Measurements from ENCODE around the gene ACSL5.

Gene ACSL5

GRCh38 chr10:112345202-112345601 is 28.7 kb upstream of the ACSL5 start:
- Mint-ChIP-seq H3K4me1 (ENCODE audit: low read depth) (no peaks in the 10 kb centered on the region), H3K36me3 (ENCODE audit: low read depth) (no peaks in the 10 kb centered on the region), H3K27ac (no peak overlapping the region), H3K9me3 (no peaks in the 10 kb centered on the region), H3K4me3 (no peak overlapping the region), H3K27me3 (ENCODE audit: low read depth) (peaks cover 3% of the 10 kb centered on the region)

- H3K27me3 Mint-ChIP-seq (ENCODE audit: low read depth) = peaks cover 3% of the 10 kb centered on the region
- no peaks in the 10 kb centered on the region for H3K9me3 Mint-ChIP-seq
- no peak overlapping the region for H3K27ac Mint-ChIP-seq
- no peak overlapping the region for H3K4me3 Mint-ChIP-seq
- H3K4me1 Mint-ChIP-seq (ENCODE audit: low read depth) = no peaks in the 10 kb centered on the region
- no peaks in the 10 kb centered on the region for H3K36me3 Mint-ChIP-seq (ENCODE audit: low read depth)
Observed at GRCh38 chr10:112345743-112346142, 28.2 kb upstream of the ACSL5 start.

- H3K27me3 Mint-ChIP-seq (ENCODE audit: low read depth) = peaks cover 3% of the 10 kb centered on the region
- H3K4me1 Mint-ChIP-seq (ENCODE audit: low read depth) = no peaks in the 10 kb centered on the region
- H3K9me3 Mint-ChIP-seq = no peaks in the 10 kb centered on the region
- H3K4me3 Mint-ChIP-seq = no peak overlapping the region
- H3K36me3 Mint-ChIP-seq (ENCODE audit: low read depth) = no peaks in the 10 kb centered on the region
- no peak overlapping the region for H3K27ac Mint-ChIP-seq
Observed at GRCh38 chr10:112346774-112347173, 27.1 kb upstream of the ACSL5 start.

GRCh38 chr10:112347709-112348671 is 25.9 kb upstream of the ACSL5 start:
- no peaks in the 10 kb centered on the region for H3K36me3 Mint-ChIP-seq (ENCODE audit: low read depth)
- H3K4me3 Mint-ChIP-seq = no peak overlapping the region
- no peaks in the 10 kb centered on the region for H3K9me3 Mint-ChIP-seq
- peaks cover 3% of the 10 kb centered on the region for H3K27me3 Mint-ChIP-seq (ENCODE audit: low read depth)
- no peaks in the 10 kb centered on the region for H3K4me1 Mint-ChIP-seq (ENCODE audit: low read depth)
- no peak overlapping the region for H3K27ac Mint-ChIP-seq

GRCh38 chr10:112348759-112349158 is 25.2 kb upstream of the ACSL5 start:
- Mint-ChIP-seq H3K9me3 (no peaks in the 10 kb centered on the region), H3K4me3 (no peak overlapping the region), H3K36me3 (ENCODE audit: low read depth) (no peaks in the 10 kb centered on the region), H3K27me3 (ENCODE audit: low read depth) (peaks cover 3% of the 10 kb centered on the region), H3K4me1 (ENCODE audit: low read depth) (no peaks in the 10 kb centered on the region), H3K27ac (no peak overlapping the region)

GRCh38 chr10:112349521-112350085 is 24.3 kb upstream of the ACSL5 start:
- H3K27ac Mint-ChIP-seq = no peak overlapping the region
- H3K36me3 Mint-ChIP-seq (ENCODE audit: low read depth) = no peaks in the 10 kb centered on the region
- no peak overlapping the region for H3K4me3 Mint-ChIP-seq
- no peaks in the 10 kb centered on the region for H3K4me1 Mint-ChIP-seq (ENCODE audit: low read depth)
- H3K27me3 Mint-ChIP-seq (ENCODE audit: low read depth) = peaks cover 3% of the 10 kb centered on the region
- no peaks in the 10 kb centered on the region for H3K9me3 Mint-ChIP-seq

GRCh38 chr10:112351146-112351545 is 22.8 kb upstream of the ACSL5 start:
- Mint-ChIP-seq H3K4me1 (ENCODE audit: low read depth) (no peaks in the 10 kb centered on the region), H3K27ac (no peak overlapping the region), H3K4me3 (no peak overlapping the region), H3K9me3 (no peaks in the 10 kb centered on the region), H3K27me3 (ENCODE audit: low read depth) (peaks cover 3% of the 10 kb centered on the region), H3K36me3 (ENCODE audit: low read depth) (no peaks in the 10 kb centered on the region)

GRCh38 chr10:112352044-112352443 is 21.9 kb upstream of the ACSL5 start:
- H3K27me3 Mint-ChIP-seq (ENCODE audit: low read depth) = peaks cover 3% of the 10 kb centered on the region
- no peaks in the 10 kb centered on the region for H3K36me3 Mint-ChIP-seq (ENCODE audit: low read depth)
- no peak overlapping the region for H3K4me3 Mint-ChIP-seq
- H3K27ac Mint-ChIP-seq = no peak overlapping the region
- no peaks in the 10 kb centered on the region for H3K4me1 Mint-ChIP-seq (ENCODE audit: low read depth)
- H3K9me3 Mint-ChIP-seq = no peaks in the 10 kb centered on the region

- H3K9me3 Mint-ChIP-seq = no peaks in the 10 kb centered on the region
- H3K27me3 Mint-ChIP-seq (ENCODE audit: low read depth) = no peaks in the 10 kb centered on the region
- no peaks in the 10 kb centered on the region for H3K36me3 Mint-ChIP-seq (ENCODE audit: low read depth)
- no peak overlapping the region for H3K27ac Mint-ChIP-seq
- no peaks in the 10 kb centered on the region for H3K4me1 Mint-ChIP-seq (ENCODE audit: low read depth)
- no peak overlapping the region for H3K4me3 Mint-ChIP-seq
Observed at GRCh38 chr10:112353046-112353445, 20.9 kb upstream of the ACSL5 start.

- Mint-ChIP-seq H3K4me3 (no peak overlapping the region), H3K36me3 (ENCODE audit: low read depth) (no peaks in the 10 kb centered on the region), H3K27ac (no peak overlapping the region), H3K4me1 (ENCODE audit: low read depth) (no peaks in the 10 kb centered on the region), H3K27me3 (ENCODE audit: low read depth) (peaks cover 5% of the 10 kb centered on the region), H3K9me3 (no peaks in the 10 kb centered on the region)
Observed at GRCh38 chr10:112356686-112357085, 17.2 kb upstream of the ACSL5 start.

- H3K27ac Mint-ChIP-seq = no peak overlapping the region
- no peaks in the 10 kb centered on the region for H3K9me3 Mint-ChIP-seq
- no peaks in the 10 kb centered on the region for H3K36me3 Mint-ChIP-seq (ENCODE audit: low read depth)
- no peak overlapping the region for H3K4me3 Mint-ChIP-seq
- H3K27me3 Mint-ChIP-seq (ENCODE audit: low read depth) = peaks cover 5% of the 10 kb centered on the region
- H3K4me1 Mint-ChIP-seq (ENCODE audit: low read depth) = no peaks in the 10 kb centered on the region
Observed at GRCh38 chr10:112359606-112360307, 14.2 kb upstream of the ACSL5 start.

GRCh38 chr10:112360308-112361270 is 13.3 kb upstream of the ACSL5 start:
- Mint-ChIP-seq H3K27me3 (ENCODE audit: low read depth) (peaks cover 5% of the 10 kb centered on the region), H3K9me3 (no peaks in the 10 kb centered on the region), H3K4me3 (no peak overlapping the region), H3K36me3 (ENCODE audit: low read depth) (no peaks in the 10 kb centered on the region), H3K27ac (no peak overlapping the region), H3K4me1 (ENCODE audit: low read depth) (no peaks in the 10 kb centered on the region)

GRCh38 chr10:112361951-112362751 is 11.8 kb upstream of the ACSL5 start:
- Mint-ChIP-seq H3K9me3 (no peaks in the 10 kb centered on the region), H3K27me3 (ENCODE audit: low read depth) (peaks cover 5% of the 10 kb centered on the region), H3K27ac (no peak overlapping the region), H3K4me3 (no peak overlapping the region), H3K4me1 (ENCODE audit: low read depth) (no peaks in the 10 kb centered on the region), H3K36me3 (ENCODE audit: low read depth) (no peaks in the 10 kb centered on the region)
